GM23248 (cell line): ENCODE results near the gene OR6N2. TPM values are rescaled to one million over a fixed set of nuclear protein-coding genes. Genes with fewer than 3 reads are reported as not detected.

Source experiments
- DNase-seq: peaks from one replicate; pipeline ENCODE4 v3.0.0-alpha.2; 2015
- H2AFZ ChIP-seq: fragments of 200-600 bp; sonication (generic); 2 replicates; pipeline ENCODE4 v1.6.1; 2016; ENCODE audit warnings: antibody characterized with exemption
- H3F3A ChIP-seq: fragments of 200-600 bp; sonication (generic); 2 replicates; pipeline ENCODE4 v1.6.1; 2016; ENCODE audit warnings: mild to moderate bottlenecking, antibody characterized with exemption, mixed run types; ENCODE audit not compliant: insufficient read depth
- H3K27ac ChIP-seq: fragments of 200-600 bp; sonication (generic); 2 replicates; pipeline ENCODE4 v1.5.1; 2016; ENCODE audit warnings: mild to moderate bottlenecking
- H3K27me3 ChIP-seq: fragments of 200-600 bp; sonication (generic); replicated peaks from 2 replicates; pipeline ENCODE4 v1.6.1; 2016; ENCODE audit warnings: mild to moderate bottlenecking; ENCODE audit not compliant: insufficient read depth
- H3K36me3 ChIP-seq: fragments of 200-600 bp; sonication (generic); 2 replicates; pipeline ENCODE4 v1.6.1; 2016; ENCODE audit warnings: low read depth, mild to moderate bottlenecking
- H3K4me1 ChIP-seq: fragments of 200-600 bp; sonication (generic); 2 replicates; pipeline ENCODE4 v1.6.1; 2016; ENCODE audit warnings: mild to moderate bottlenecking; ENCODE audit not compliant: insufficient read depth
- H3K4me2 ChIP-seq: fragments of 200-600 bp; sonication (generic); one replicate; pipeline ENCODE4 v1.6.1; 2016; ENCODE audit warnings: mild to moderate bottlenecking; ENCODE audit not compliant: unreplicated experiment
- H3K4me3 ChIP-seq: fragments of 200-600 bp; sonication (generic); 2 replicates; pipeline ENCODE4 v1.5.1; 2016; ENCODE audit warnings: mild to moderate bottlenecking
- H3K79me2 ChIP-seq: fragments of 200-600 bp; sonication (generic); 2 replicates; pipeline ENCODE4 v1.6.1; 2016; ENCODE audit warnings: mild to moderate bottlenecking; ENCODE audit not compliant: insufficient read depth
- H3K9ac ChIP-seq: fragments of 200-600 bp; sonication (generic); 2 replicates; pipeline ENCODE4 v1.6.1; 2016; ENCODE audit warnings: mild to moderate bottlenecking
- H3K9me2 ChIP-seq: fragments of 200-600 bp; sonication (generic); 2 replicates; pipeline ENCODE4 v1.6.1; 2016; ENCODE audit warnings: mixed run types, mild to moderate bottlenecking, moderate library complexity; ENCODE audit not compliant: insufficient read depth
- H3K9me3 ChIP-seq: fragments of 200-600 bp; sonication (generic); one replicate; pipeline ENCODE4 v1.6.1; 2017; ENCODE audit warnings: low read depth
- H4K20me1 ChIP-seq: fragments of 200-600 bp; sonication (generic); 2 replicates; pipeline ENCODE4 v1.6.0; 2016; ENCODE audit not compliant: insufficient read depth
- EZH2 ChIP-seq: fragments of 200-600 bp; sonication (generic); IDR thresholded peaks from 2 replicates; pipeline ENCODE4 v1.6.1; 2018; ENCODE audit warnings: antibody characterized with exemption, mild to moderate bottlenecking; ENCODE audit not compliant: insufficient read depth, poor library complexity, severe bottlenecking
- EZH2phosphoT487 ChIP-seq: fragments of 200-600 bp; sonication (generic); IDR thresholded peaks from 2 replicates; pipeline ENCODE4 v1.6.1; 2018; ENCODE audit warnings: antibody characterized with exemption, moderate library complexity, mild to moderate bottlenecking, low read depth; ENCODE audit not compliant: insufficient read depth
- WGBS, 2 experiments: methylation state at CpG; one replicate each; pipeline ENCODE4 v1.1.6; 2015 to 2017; ENCODE audit warnings: low lambda C conversion rate in 2 of 2, low coverage in 1 of 2; ENCODE audit errors: missing lambda C conversion rate in 2 of 2; 5-methylcytosine and 5-hydroxymethylcytosine counted together
- in situ Hi-C: fragments of 300-500 bp; cut with MboI; formaldehyde crosslinking; loops from 2 replicates; pipeline ENCODE4 v1.15.0; 2020
- polyA plus RNA-seq: library from polyadenylated mRNA; unstranded; fragments of >200 nt; fragmentation: Nextera tagmentation; extraction: Ambion mirVana; gene quantifications from 2 replicates; pipeline ENCODE4 v1.2.1, GENCODE V29; 2016
- small RNA-seq: library from RNA; depleted of rRNA; stranded (forward); fragments of <200 nt; gene quantifications from one replicate; pipeline ENCODE3, GENCODE V24; 2014; ENCODE audit warnings: low read depth, low replicate concordance
- total RNA-seq: library from RNA; depleted of rRNA; stranded (reverse); fragments of >200 nt; shearing (Covaris generic); gene quantifications from 2 replicates; pipeline ENCODE4 v1.2.3, GENCODE V29; 2014; rRNA removed

Gene OR6N2
- total and polyA plus RNA-seq, 2 experiments from 2014 or later = not detected

GRCh38 chr1:158728510-158729225 lies 52.3 kb downstream of the OR6N2 start:
- 8 to 21% methylated on average over 3 of the region's 3 CpGs for WGBS, 2 experiments
- Histone ChIP-seq H3F3A (no peaks in the 10 kb centered on the region), H3K27ac (no peak overlapping the region), H3K4me3 (no peak overlapping the region), H3K79me2 (no peaks in the 10 kb centered on the region), H3K9me2 (no peaks in the 10 kb centered on the region), H3K4me2 (no peak overlapping the region), H3K4me1 (no peaks in the 10 kb centered on the region), H3K9ac (no peak overlapping the region), H2AFZ (no peak overlapping the region), H4K20me1 (no peaks in the 10 kb centered on the region), H3K9me3 (no peaks in the 10 kb centered on the region), H3K27me3 (no peaks in the 10 kb centered on the region), H3K36me3 (no peaks in the 10 kb centered on the region)
- DNase-seq = no peak
- in situ Hi-C loops = no loop called here
- TF ChIP-seq EZH2 (no peak), EZH2phosphoT487 (no peak)

GRCh38 chr1:158724442-158724841 lies 56.6 kb downstream of the OR6N2 start:
- H3K36me3 ChIP-seq = no peaks in the 10 kb centered on the region
- H3K9ac ChIP-seq = no peak overlapping the region
- no peaks in the 10 kb centered on the region for H3K4me1 ChIP-seq
- H2AFZ ChIP-seq = no peak overlapping the region
- H3K27me3 ChIP-seq = 0 out of 2 replicates have a peak, but pooled peaks cover 5% of the 10 kb centered on the region
- H3F3A ChIP-seq = no peaks in the 10 kb centered on the region
- no peaks in the 10 kb centered on the region for H3K9me2 ChIP-seq
- H3K9me3 ChIP-seq = no peaks in the 10 kb centered on the region
- no peaks in the 10 kb centered on the region for H3K79me2 ChIP-seq
- no peak overlapping the region for H3K27ac ChIP-seq
- TF ChIP-seq EZH2 (no peak), EZH2phosphoT487 (no peak)
- 38 to 40% methylated on average over 5 of the region's 5 CpGs for WGBS, 2 experiments
- no peak overlapping the region for H3K4me3 ChIP-seq
- in situ Hi-C loops = no loop called here
- DNase-seq = no peak
- H3K4me2 ChIP-seq = no peak overlapping the region
- H4K20me1 ChIP-seq = no peaks in the 10 kb centered on the region

Small RNA genes lying within 50 kb of the gene (small RNA-seq; reads per million reads assigned to genes)
- not detected for gene OR2AQ1P

Other genes with a start within 250 kb of the OR6N2 start
- not detected in 2 replicates for gene OR6Y1, start 226.8 kb downstream of the OR6N2 start, total RNA-seq
- gene OR6Y1, start 226.8 kb downstream of the OR6N2 start, polyA plus RNA-seq = not detected in 2 replicates
- gene OR6P1, start 210.6 kb downstream of the OR6N2 start, total RNA-seq = not detected in 2 replicates
- gene OR6P1, start 210.6 kb downstream of the OR6N2 start, polyA plus RNA-seq = not detected in 2 replicates
- gene OR10X1, start 201.3 kb downstream of the OR6N2 start, total RNA-seq = not detected in 2 replicates
- not detected in 2 replicates for gene OR10X1, start 201.3 kb downstream of the OR6N2 start, polyA plus RNA-seq
- not detected in 2 replicates for gene OR10Z1, start 175.9 kb downstream of the OR6N2 start, total RNA-seq
- gene OR10Z1, start 175.9 kb downstream of the OR6N2 start, polyA plus RNA-seq = not detected in 2 replicates
- gene SPTA1, start 94.5 kb downstream of the OR6N2 start, total RNA-seq = not detected in 2 replicates
- gene SPTA1, start 94.5 kb downstream of the OR6N2 start, polyA plus RNA-seq = not detected in 2 replicates
- gene OR6K2, start 80.6 kb downstream of the OR6N2 start, total RNA-seq = not detected in 2 replicates
- not detected in 2 replicates for gene OR6K2, start 80.6 kb downstream of the OR6N2 start, polyA plus RNA-seq
- not detected in 2 replicates for gene OR6K3, start 60.5 kb downstream of the OR6N2 start, total RNA-seq
- not detected in 2 replicates for gene OR6K3, start 60.5 kb downstream of the OR6N2 start, polyA plus RNA-seq
- not detected in 2 replicates for gene OR6K6, start 26.5 kb downstream of the OR6N2 start, total RNA-seq
- not detected in 2 replicates for gene OR6K6, start 26.5 kb downstream of the OR6N2 start, polyA plus RNA-seq
- gene OR6N1, start 9.0 kb downstream of the OR6N2 start, total RNA-seq = not detected in 2 replicates
- not detected in 2 replicates for gene OR6N1, start 9.0 kb downstream of the OR6N2 start, polyA plus RNA-seq
- gene MNDA, start 50.1 kb upstream of the OR6N2 start, total RNA-seq = not detected in 2 replicates
- not detected in 2 replicates for gene MNDA, start 50.1 kb upstream of the OR6N2 start, polyA plus RNA-seq
- gene PYHIN1, start 150.3 kb upstream of the OR6N2 start, total RNA-seq = not detected in 2 replicates
- gene PYHIN1, start 150.3 kb upstream of the OR6N2 start, polyA plus RNA-seq = not detected in 2 replicates
- gene IFI16, start 228.7 kb upstream of the OR6N2 start, total RNA-seq = 36.4 and 45.5 TPM in 2 replicates
- gene IFI16, start 228.7 kb upstream of the OR6N2 start, polyA plus RNA-seq = 88.1 and 88.9 TPM in 2 replicates